ENCODE data around the gene RNF150.

- TF ChIP-seq REST (IDR thresholded peaks at IDR 0.05; ENCODE audit: insufficient replicate concordance, low read depth) (no peak), CTCF (IDR thresholded peaks at IDR 0.05; ENCODE audit: insufficient read depth, low read length) (no peak), SPI1 (IDR thresholded peaks at IDR 0.05; ENCODE audit: borderline replicate concordance, low read depth) (no peak), POLR2AphosphoS5 (IDR thresholded peaks at IDR 0.05; ENCODE audit: low read depth) (no peak)
Measured at GRCh38 chr4:141058591-141059512, 74.4 kb downstream of the RNF150 start.
